ENCODE measurements around the gene SCGB1D4.
"Not testable (repeated sequence)": the region's sequence is repeated elsewhere in the genome, so short reads cannot be mapped to it uniquely, and the experiment has no call there.

SCGB1D4 gene, protein sequence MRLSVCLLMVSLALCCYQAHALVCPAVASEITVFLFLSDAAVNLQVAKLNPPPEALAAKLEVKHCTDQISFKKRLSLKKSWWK

DNA sequence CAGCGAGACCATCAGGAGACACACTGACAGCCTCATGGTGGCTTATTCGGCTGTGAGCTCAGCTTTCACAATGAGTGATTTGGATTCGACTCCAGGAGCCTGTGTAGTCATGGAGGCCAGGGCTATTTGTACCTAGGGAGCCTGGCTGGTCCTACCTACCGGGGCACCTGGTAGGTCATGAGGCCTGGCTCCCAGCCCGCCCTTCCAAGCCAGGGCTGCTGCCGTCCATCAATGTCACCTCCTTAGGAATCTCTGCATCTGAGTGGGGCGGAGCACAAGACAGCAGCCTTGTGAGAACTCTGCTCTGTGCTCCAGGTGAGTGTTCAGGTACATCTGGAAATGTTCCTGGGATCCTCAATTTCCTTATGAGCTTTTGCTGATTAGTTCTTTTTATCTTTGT lies at the start of gene SCGB1D4:
SCGB1D4 (minus strand) TSS at position 101 of the 400 bp plus-strand sequence; CDS start at position 36, 65 bp downstream.
- no peak for DNase-seq

- no peak for DNase-seq
These were observed 47.0 kb upstream of the SCGB1D4 start for GRCh38 chr11:62345861-62346260.

- peak; percentile 63 for DNase-seq
These were observed 45.3 kb upstream of the SCGB1D4 start for GRCh38 chr11:62344210-62344609.

GRCh38 chr11:62343646-62344190 lies 44.8 kb upstream of the SCGB1D4 start:
- DNase-seq = peak; percentile 32

- DNase-seq = peak; percentile 67
These were observed 42.7 kb upstream of the SCGB1D4 start for GRCh38 chr11:62341588-62341987.

DNA sequence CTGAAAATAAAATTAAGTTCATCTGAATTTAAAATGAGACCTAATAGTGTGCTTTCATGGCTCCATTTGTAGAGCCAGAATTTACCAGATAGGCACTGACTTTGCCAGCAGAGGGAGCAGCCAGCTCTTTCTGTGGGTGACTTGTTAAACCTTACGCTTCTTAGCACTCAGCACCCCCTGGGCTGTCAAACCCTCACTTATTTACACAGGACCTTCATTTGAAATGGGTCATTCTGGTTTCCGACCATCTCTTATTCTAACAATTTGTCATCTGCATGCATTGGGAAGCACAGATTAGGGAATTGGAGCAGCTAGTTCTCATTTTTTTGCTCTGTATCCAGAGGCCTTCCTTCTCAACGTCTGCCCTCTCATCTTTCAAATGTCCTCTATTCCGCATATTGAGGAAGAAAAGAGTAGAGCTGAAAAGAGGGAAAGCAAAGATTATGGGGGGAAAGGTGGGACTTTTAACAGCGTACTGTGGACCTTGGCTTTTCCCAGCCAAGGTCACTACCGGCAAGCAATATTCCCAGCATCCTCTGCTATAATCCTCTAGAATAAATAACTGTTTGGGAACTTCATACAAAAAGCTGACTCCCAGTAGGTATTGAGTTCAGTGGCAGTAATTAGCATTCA lies 41.5 kb upstream of the SCGB1D4 start:
- peak; percentile 89 for DNase-seq

GRCh38 chr11:62338218-62338617 lies 39.3 kb upstream of the SCGB1D4 start:
- DNase-seq = peak; percentile 18

- DNase-seq = peak; percentile 84
These were observed 38.7 kb upstream of the SCGB1D4 start, which contains the start of gene ASRGL1 for GRCh38 chr11:62337303-62338181. ASRGL1 (plus strand) TSS chr11:62337448; CDS start chr11:62337978, 530 bp downstream.

DNA sequence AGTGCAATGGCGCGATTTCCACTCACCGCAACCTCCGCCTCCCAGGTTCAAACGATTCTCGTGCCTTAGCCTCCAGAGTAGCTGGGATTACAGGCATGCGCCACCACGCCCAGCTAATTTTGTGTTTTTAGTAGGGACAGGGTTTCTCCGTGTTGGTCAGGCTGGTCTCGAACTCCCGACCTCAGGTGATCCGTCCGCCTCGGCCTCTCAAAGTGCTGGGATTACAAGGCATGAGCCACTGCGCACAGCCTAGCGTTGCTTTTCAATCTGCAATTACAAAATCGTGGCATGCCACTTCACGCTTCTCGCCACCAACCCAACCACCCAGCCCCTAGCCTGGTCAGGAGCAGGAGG lies 38.1 kb upstream of the SCGB1D4 start:
- DNase-seq = not testable (repeated sequence)

- peak; percentile 53 for DNase-seq
These were observed 34.9 kb upstream of the SCGB1D4 start for GRCh38 chr11:62333768-62334167.

DNA sequence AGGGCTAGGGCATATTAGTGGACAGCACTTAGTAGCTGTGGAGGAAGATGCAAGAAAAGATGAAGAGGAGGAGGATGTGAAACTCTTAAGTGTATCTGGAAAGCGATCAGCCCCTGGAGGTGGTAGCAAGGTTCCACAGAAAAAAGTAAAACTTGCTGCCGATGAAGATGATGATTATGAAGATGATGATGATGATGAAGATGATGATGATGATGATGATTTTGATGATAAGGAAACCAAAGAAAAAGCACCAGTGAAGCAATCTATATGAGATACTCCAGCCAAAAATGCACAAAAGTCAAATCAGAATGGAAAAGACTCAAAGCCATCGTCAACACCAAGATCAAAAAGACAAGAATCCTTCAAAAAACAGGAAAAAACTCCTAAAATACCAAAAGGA lies 32.4 kb upstream of the SCGB1D4 start:
- DNase-seq = not testable (repeated sequence)

GRCh38 chr11:62327541-62327940 lies 28.7 kb upstream of the SCGB1D4 start:
- not testable (repeated sequence) for DNase-seq

- not testable (repeated sequence) for DNase-seq
These were observed 27.8 kb upstream of the SCGB1D4 start for GRCh38 chr11:62326719-62327118.

DNA sequence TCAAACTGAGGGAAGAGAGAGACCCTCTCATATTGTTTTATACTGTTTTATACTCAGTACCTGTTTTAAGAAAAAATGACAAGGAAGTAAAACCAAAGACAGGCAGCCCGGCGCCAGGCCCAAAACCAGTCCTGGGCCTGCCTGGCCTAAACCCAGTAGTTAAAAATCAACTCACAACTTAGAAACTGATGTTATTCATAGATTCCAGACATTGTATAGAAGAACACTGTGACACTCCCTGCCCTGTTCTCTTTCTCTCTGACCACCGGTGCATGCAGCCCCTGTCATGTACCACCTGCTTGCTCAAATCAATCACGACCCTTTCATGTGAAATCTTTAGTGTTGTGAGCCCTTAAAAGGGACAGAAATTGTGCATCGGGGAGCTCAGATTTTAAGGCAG lies 26.9 kb upstream of the SCGB1D4 start:
- DNase-seq = not testable (repeated sequence)

GRCh38 chr11:62324731-62325556 lies 26.1 kb upstream of the SCGB1D4 start:
- peak; percentile 84 for DNase-seq

DNA sequence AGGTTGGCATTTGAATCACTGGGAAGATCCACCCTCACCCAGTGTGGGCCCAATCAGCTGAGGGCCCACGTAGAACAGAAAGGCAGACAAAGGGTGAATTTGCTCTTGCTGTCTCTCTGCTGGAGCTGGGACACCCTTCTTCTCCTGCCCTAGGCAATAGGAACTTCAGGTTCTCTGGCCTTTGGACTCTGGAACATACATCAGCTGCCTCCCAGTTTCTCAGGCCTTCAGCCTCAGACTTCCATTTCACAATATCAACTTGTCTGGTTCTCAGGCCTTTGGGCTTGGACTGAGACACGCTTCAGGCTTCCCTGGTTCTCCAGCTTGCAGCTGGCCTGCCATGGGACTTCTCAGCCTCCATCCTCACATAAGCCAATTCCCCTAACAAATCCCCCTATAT lies 23.6 kb upstream of the SCGB1D4 start:
- DNase-seq = no peak

- peak; percentile 24 for DNase-seq
These were observed 16.6 kb upstream of the SCGB1D4 start for GRCh38 chr11:62315431-62315830.

GRCh38 chr11:62309991-62310390 lies 11.1 kb upstream of the SCGB1D4 start:
- no peak for DNase-seq

DNA sequence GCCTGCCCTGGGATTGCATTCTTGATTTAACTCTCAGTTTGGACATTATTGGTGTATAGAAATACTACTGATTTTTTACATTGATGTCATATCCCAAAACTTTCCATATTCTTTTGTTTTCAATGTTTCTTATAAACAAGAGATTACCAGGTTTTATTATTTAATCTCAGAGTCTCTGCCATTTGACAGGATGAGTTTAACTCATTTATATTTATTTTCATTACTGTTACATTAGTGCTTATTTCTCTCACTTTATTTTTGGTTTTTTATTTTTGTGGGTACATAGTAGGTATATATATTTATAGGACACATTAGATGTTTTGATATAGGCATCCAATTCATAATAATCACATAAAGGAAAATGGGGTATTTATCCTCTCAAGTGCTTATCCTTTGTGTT lies 9.1 kb upstream of the SCGB1D4 start:
- DNase-seq = no peak

DNA sequence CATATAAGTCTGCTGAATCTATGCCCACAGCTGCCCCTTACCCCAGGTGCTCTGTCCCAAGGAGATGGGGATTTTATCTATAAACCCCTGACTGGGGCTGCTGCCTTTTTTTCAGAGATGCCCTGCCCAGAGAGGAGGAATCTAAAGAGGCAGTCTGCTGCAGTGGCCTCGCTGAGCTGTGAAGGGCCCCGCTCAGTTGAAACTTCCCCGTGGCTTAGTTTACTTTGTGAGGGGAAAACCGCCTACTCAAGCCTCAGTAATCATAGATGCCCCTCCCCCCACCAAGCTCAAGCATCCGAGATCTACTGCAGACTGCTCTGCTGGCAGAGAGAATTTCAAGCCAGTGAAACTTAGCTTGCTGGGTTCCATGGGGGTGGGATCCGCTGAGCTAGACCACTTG lies 7.4 kb upstream of the SCGB1D4 start:
- no peak for DNase-seq

- DNase-seq = peak; percentile 36
These were observed 3.4 kb downstream of the SCGB1D4 start for GRCh38 chr11:62295504-62295903.

GRCh38 chr11:62280452-62280851 lies 18.4 kb downstream of the SCGB1D4 start:
- DNase-seq = no peak

DNA sequence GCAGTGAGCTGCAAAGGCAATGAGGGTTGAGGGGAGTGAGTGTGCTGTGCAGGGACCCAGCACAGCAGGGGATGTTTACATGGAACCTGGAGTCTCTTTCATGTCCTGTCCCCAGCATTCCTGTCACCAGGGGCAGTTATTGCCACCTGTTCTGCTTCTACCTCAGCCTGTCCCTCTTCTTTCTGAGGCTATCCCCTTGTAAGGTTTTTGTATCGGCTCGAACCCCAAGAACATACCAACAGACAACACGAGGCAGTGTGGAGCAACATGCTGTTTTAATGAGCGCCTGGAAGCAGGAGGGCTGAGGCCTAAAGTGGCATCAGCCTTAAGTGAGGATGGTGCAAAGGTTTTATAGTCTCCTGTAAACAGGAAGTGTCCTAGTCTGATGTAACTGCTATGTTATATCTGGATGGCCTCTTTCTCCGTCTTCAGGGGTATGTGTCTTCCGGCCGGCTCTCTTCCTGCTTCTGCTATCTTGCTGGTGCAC lies 25.0 kb downstream of the SCGB1D4 start:
- DNase-seq = no peak
